ENCODE measurements around the gene PSMD7. TPM values are rescaled to one million over a fixed set of nuclear protein-coding genes. Genes with fewer than 3 reads are reported as not detected.

Gene PSMD7
- total and polyA plus RNA-seq, 2 donors (not counting 1 experiment from before 2014, with no cell fraction given): 34.1 to 60.8 TPM

DNA sequence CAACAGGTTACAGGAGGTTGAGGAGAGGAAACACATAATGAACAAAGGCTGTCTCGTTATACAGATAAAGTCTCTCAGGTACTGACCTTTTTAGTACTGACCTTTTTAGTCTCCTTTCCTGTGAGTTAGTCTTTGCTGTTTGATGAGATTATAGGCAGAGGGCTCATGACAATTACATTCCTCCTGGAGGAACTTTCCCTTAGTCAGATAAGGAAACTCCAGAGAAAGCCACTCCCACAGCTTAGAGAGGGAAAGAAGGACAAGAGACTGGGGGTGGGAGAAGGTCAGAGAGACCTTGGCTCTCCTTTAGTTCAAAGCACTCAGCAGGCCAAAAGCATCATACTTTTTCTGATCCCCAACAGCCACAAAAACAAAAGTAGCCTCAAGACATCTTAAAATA is 15.3 kb upstream of the PSMD7 start:
- TF ChIP-seq, protein P1, sequence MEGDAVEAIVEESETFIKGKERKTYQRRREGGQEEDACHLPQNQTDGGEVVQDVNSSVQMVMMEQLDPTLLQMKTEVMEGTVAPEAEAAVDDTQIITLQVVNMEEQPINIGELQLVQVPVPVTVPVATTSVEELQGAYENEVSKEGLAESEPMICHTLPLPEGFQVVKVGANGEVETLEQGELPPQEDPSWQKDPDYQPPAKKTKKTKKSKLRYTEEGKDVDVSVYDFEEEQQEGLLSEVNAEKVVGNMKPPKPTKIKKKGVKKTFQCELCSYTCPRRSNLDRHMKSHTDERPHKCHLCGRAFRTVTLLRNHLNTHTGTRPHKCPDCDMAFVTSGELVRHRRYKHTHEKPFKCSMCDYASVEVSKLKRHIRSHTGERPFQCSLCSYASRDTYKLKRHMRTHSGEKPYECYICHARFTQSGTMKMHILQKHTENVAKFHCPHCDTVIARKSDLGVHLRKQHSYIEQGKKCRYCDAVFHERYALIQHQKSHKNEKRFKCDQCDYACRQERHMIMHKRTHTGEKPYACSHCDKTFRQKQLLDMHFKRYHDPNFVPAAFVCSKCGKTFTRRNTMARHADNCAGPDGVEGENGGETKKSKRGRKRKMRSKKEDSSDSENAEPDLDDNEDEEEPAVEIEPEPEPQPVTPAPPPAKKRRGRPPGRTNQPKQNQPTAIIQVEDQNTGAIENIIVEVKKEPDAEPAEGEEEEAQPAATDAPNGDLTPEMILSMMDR (IDR thresholded peaks at IDR 0.05): no peak
- TF ChIP-seq EZH2 (IDR thresholded peaks at IDR 0.05; ENCODE audit: borderline replicate concordance, insufficient read depth, low read depth, low read length, poor library complexity, severe bottlenecking): no peak
- CTCF ChIA-PET: no interaction called here
- ATAC-seq (ENCODE audit: low read depth) (no peak), DNase-seq (no peak)
- H3K27ac Mint-ChIP-seq: no peak overlapping the region
- intact Hi-C loops (cut with micrococcal nuclease): no loop called here
- H3K4me3 Mint-ChIP-seq: no peak overlapping the region
- H3K36me3 ChIP-seq (replicated peaks in 1 of 2; ENCODE audit: control extremely low read depth in 1 of 2, control insufficient read depth in 1 of 2, extremely low read depth in 1 of 2, insufficient read depth in 2 of 2, low read length in 1 of 2): no peaks in the 10 kb centered on the region
- no peaks in the 10 kb centered on the region for H3K4me1 ChIP-seq (ENCODE audit: control insufficient read depth in 2 of 2, insufficient read depth in 2 of 2, low read length in 2 of 2)
- no peak overlapping the region for H3K4me2 ChIP-seq (replicated peaks; ENCODE audit: low read depth, low read length, poor library complexity, severe bottlenecking)
- H4K20me1 ChIP-seq (ENCODE audit: control insufficient read depth, insufficient read depth, low read length, poor library complexity, severe bottlenecking): no peaks in the 10 kb centered on the region
- no peaks in the 10 kb centered on the region for H3K27me3 ChIP-seq (replicated peaks in 1 of 4; ENCODE audit: control extremely low read depth in 1 of 4, control insufficient read depth in 3 of 4, insufficient read depth in 4 of 4, low read length in 3 of 4)
- H3K27ac ChIP-seq (ENCODE audit: low read length in 2 of 2): no peak overlapping the region
- H3K4me3 ChIP-seq (ENCODE audit: control extremely low read depth in 1 of 5, extremely low read depth in 1 of 5, insufficient read depth in 1 of 5, low read depth in 2 of 5, low read length in 4 of 5): no peak overlapping the region
- no peaks in the 10 kb centered on the region for H3K4me1 Mint-ChIP-seq
- peaks cover 7% of the 10 kb centered on the region for H3K27me3 Mint-ChIP-seq
- no peak overlapping the region for H3K9ac ChIP-seq (ENCODE audit: low read length)
- H2AFZ ChIP-seq (ENCODE audit: insufficient read depth, low read depth, low read length, poor library complexity, severe bottlenecking): no peak overlapping the region
- no peaks in the 10 kb centered on the region for H3K79me2 ChIP-seq (ENCODE audit: control insufficient read depth, insufficient read depth, low read length)
- H3K9me3 Mint-ChIP-seq (ENCODE audit: insufficient read depth): peaks cover 2% of the 10 kb centered on the region
- peaks cover 0 to 6% (median 0%) of the 10 kb centered on the region in 3 donors for H3K9me3 ChIP-seq (ENCODE audit: control extremely low read depth in 1 of 3, control insufficient read depth in 2 of 3, insufficient read depth in 1 of 3, low read length in 2 of 3)
- WGBS (ENCODE audit: insufficient coverage): no CpG with 5 or more reads among the region's 1 CpG
- POLR2A ChIA-PET: no interaction called here

DNA sequence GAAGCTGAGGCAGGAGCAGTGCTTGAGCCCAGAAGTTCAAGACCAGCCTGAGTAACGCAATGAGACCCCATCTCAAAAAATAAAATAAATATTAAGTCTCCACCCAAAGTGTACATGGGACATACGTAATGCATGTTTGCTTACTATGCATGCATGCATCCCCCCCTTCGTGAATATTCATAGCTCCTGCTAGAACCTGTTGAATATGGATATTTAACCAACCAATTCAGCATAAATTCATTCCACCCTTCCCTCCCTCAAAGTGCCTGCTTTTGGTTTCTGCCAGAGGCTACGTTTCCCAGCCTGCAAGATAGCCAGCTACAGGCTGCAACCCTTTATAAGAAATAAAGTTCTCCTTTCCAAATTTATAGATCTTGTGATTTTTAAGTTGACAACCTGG is 12.9 kb upstream of the PSMD7 start:
- Histone ChIP-seq H3K79me2 (ENCODE audit: control insufficient read depth, insufficient read depth, low read length) (no peaks in the 10 kb centered on the region), H3K4me1 (ENCODE audit: control insufficient read depth in 2 of 2, insufficient read depth in 2 of 2, low read length in 2 of 2) (no peaks in the 10 kb centered on the region), H2AFZ (ENCODE audit: insufficient read depth, low read depth, low read length, poor library complexity, severe bottlenecking) (no peak overlapping the region), H3K4me3 (ENCODE audit: control extremely low read depth in 1 of 5, extremely low read depth in 1 of 5, insufficient read depth in 1 of 5, low read depth in 2 of 5, low read length in 4 of 5) (no peak overlapping the region), H3K36me3 (replicated peaks in 1 of 2; ENCODE audit: control extremely low read depth in 1 of 2, control insufficient read depth in 1 of 2, extremely low read depth in 1 of 2, insufficient read depth in 2 of 2, low read length in 1 of 2) (no peaks in the 10 kb centered on the region), H3K9me3 (ENCODE audit: control extremely low read depth in 1 of 3, control insufficient read depth in 2 of 3, insufficient read depth in 1 of 3, low read length in 2 of 3) (peaks cover 0 to 4% (median 0%) of the 10 kb centered on the region in 3 donors), H3K27me3 (replicated peaks in 1 of 4; ENCODE audit: control extremely low read depth in 1 of 4, control insufficient read depth in 3 of 4, insufficient read depth in 4 of 4, low read length in 3 of 4) (no peaks in the 10 kb centered on the region), H3K4me2 (replicated peaks; ENCODE audit: low read depth, low read length, poor library complexity, severe bottlenecking) (no peak overlapping the region), H4K20me1 (ENCODE audit: control insufficient read depth, insufficient read depth, low read length, poor library complexity, severe bottlenecking) (no peaks in the 10 kb centered on the region), H3K9ac (ENCODE audit: low read length) (no peak overlapping the region), H3K27ac (ENCODE audit: low read length in 2 of 2) (no peak overlapping the region)
- DNase-seq (no peak), ATAC-seq (ENCODE audit: low read depth) (no peak)
- intact Hi-C loops (cut with micrococcal nuclease): no loop called here
- TF ChIP-seq EZH2 (IDR thresholded peaks at IDR 0.05; ENCODE audit: borderline replicate concordance, insufficient read depth, low read depth, low read length, poor library complexity, severe bottlenecking): no peak
- TF ChIP-seq, protein P1 (IDR thresholded peaks at IDR 0.05): no peak
- H3K4me1 Mint-ChIP-seq: no peaks in the 10 kb centered on the region
- H3K27me3 Mint-ChIP-seq: peaks cover 7% of the 10 kb centered on the region
- 90% methylated on average over 3 of the region's 4 CpGs for WGBS (ENCODE audit: insufficient coverage)
- no peak overlapping the region for H3K4me3 Mint-ChIP-seq
- H3K27ac Mint-ChIP-seq: no peak overlapping the region
- ChIA-PET CTCF (no interaction called here), POLR2A (no interaction called here)
- peaks cover 2% of the 10 kb centered on the region for H3K9me3 Mint-ChIP-seq (ENCODE audit: insufficient read depth)

Data from B cell (primary cell).